DOHH2 (cell line): ENCODE data around the gene WBP1.
"Not testable (repeated sequence)": the region's sequence is repeated elsewhere in the genome, so short reads cannot be mapped to it uniquely, and the experiment has no call there.

Experiments used
- H3F3A ChIP-seq: fragments of 200-600 bp; sonication (generic), shearing (Covaris generic); 2 replicates; pipeline ENCODE4 v1.6.0; 2016; ENCODE audit warnings: antibody characterized with exemption, mild to moderate bottlenecking; ENCODE audit not compliant: control insufficient read depth, insufficient read depth
- H3K27ac ChIP-seq: fragments of 200-600 bp; sonication (generic); 2 replicates; pipeline ENCODE4 v1.5.1; 2014; ENCODE audit warnings: low read depth, mild to moderate bottlenecking, low read length, moderate library complexity
- H3K27me3 ChIP-seq: fragments of 200-600 bp; sonication (generic); 2 replicates; pipeline ENCODE4 v1.6.1; 2014; ENCODE audit warnings: mild to moderate bottlenecking, low read length, mixed read lengths; ENCODE audit not compliant: control insufficient read depth
- H3K36me3 ChIP-seq: fragments of 200-600 bp; sonication (generic); 2 replicates; pipeline ENCODE4 v1.6.1; 2014; ENCODE audit warnings: mild to moderate bottlenecking, low read length, moderate library complexity, mixed read lengths; ENCODE audit not compliant: control insufficient read depth
- H3K4me1 ChIP-seq: fragments of 200-600 bp; sonication (generic); 2 replicates; pipeline ENCODE4 v1.6.1; 2014; ENCODE audit warnings: mild to moderate bottlenecking, low read length, mixed read lengths; ENCODE audit not compliant: control insufficient read depth
- H3K4me2 ChIP-seq: fragments of 200-600 bp; sonication (generic); 2 replicates; pipeline ENCODE4 v1.6.0; 2014; ENCODE audit warnings: mild to moderate bottlenecking, low read length, moderate library complexity
- H3K4me3 ChIP-seq: fragments of 200-600 bp; sonication (generic); 2 replicates; pipeline ENCODE4 v1.5.1; 2014; ENCODE audit warnings: mild to moderate bottlenecking, low read length, mixed read lengths
- H3K79me2 ChIP-seq: fragments of 200-600 bp; sonication (generic); 2 replicates; pipeline ENCODE4 v1.6.1; 2014; ENCODE audit warnings: mild to moderate bottlenecking, low read length, mixed read lengths; ENCODE audit not compliant: control insufficient read depth
- H3K9me2 ChIP-seq: fragments of 200-600 bp; sonication (generic); replicated peaks from 2 replicates; pipeline ENCODE4 v1.6.1; 2014; ENCODE audit warnings: mild to moderate bottlenecking, low read length, mixed read lengths; ENCODE audit not compliant: control insufficient read depth
- H3K9me3 ChIP-seq: fragments of 200-600 bp; sonication (generic); 2 replicates; pipeline ENCODE4 v1.6.1; 2014; ENCODE audit warnings: antibody characterized with exemption, low read length, mixed read lengths; ENCODE audit not compliant: control insufficient read depth, insufficient read depth
- H4K20me1 ChIP-seq: fragments of 200-600 bp; sonication (generic); 2 replicates; pipeline ENCODE4 v1.6.0; 2014; ENCODE audit warnings: low read depth, mild to moderate bottlenecking, antibody characterized with exemption, low read length, moderate library complexity; ENCODE audit not compliant: control insufficient read depth, insufficient read depth
- EZH2phosphoT487 ChIP-seq: fragments of 200-600 bp; sonication (generic); IDR thresholded peaks from 2 replicates; pipeline ENCODE4 v1.6.1; 2017; ENCODE audit warnings: borderline replicate concordance, mild to moderate bottlenecking, antibody characterized with exemption, low read length, moderate library complexity, mixed read lengths
- TF ChIP-seq, protein P1 (sequence below): fragments of 200-600 bp; sonication (generic); IDR thresholded peaks from one replicate; pipeline ENCODE4 v1.5.1; 2014; ENCODE audit warnings: antibody characterized with exemption, mild to moderate bottlenecking, low read depth, low read length; ENCODE audit not compliant: poor library complexity, severe bottlenecking

The WBP1 gene

DNA sequence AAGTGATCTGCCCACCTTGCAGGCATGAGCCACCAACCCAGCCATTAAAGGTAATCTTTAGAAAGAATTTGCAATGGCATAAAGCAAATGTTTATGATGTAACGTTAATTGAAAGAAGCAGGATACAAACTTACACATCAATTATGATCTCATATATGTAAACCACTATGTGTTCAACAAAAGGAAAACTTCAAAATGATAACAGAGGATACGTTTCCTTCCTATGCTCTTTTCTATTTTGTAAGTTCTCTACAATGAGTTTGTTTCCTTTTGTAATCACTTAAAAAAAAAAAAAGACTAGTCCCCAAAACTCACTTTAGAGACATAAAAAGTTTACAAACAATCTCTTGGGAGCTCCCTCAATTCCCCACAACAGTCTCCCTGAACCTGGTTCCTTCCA lies 38.2 kb upstream of the WBP1 start:
- H3F3A ChIP-seq, result 0 out of 2 replicates have a peak, but pooled peaks cover 4% of the 10 kb centered on the region
- TF ChIP-seq, protein P1, sequence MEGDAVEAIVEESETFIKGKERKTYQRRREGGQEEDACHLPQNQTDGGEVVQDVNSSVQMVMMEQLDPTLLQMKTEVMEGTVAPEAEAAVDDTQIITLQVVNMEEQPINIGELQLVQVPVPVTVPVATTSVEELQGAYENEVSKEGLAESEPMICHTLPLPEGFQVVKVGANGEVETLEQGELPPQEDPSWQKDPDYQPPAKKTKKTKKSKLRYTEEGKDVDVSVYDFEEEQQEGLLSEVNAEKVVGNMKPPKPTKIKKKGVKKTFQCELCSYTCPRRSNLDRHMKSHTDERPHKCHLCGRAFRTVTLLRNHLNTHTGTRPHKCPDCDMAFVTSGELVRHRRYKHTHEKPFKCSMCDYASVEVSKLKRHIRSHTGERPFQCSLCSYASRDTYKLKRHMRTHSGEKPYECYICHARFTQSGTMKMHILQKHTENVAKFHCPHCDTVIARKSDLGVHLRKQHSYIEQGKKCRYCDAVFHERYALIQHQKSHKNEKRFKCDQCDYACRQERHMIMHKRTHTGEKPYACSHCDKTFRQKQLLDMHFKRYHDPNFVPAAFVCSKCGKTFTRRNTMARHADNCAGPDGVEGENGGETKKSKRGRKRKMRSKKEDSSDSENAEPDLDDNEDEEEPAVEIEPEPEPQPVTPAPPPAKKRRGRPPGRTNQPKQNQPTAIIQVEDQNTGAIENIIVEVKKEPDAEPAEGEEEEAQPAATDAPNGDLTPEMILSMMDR, result no peak
- no peak for TF ChIP-seq EZH2phosphoT487

DNA sequence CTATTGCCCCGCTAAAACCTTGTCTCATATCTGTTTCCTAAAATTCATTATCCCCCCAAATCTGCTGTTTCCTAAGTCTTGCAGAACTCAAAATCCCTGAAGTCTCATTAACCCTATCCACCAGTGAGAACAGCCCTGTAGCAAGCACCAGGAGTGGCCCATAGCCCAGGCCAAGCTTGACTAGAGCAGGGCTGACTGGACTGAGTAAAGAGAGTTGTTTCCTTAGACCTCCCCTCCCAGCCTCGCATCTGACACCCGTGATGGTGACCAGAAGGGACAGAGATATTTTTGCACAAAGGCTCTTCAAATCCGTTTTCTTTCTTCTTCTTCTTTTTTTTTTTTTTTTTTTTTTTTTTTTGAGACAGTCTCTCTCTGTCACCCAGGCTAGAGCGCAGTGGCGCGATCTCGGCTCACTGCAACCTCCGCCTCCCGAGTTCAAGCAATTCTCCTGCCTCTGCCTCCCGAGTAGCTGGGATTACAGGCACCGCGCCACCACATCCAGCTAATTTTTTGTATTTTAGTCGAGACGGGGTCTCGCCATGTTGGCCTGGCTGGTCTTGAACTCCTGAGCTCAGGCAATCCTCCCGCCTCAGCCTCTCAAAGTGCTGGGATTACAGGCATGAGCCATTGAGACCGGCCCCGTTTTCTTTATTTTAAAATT lies 37.7 kb upstream of the WBP1 start:
- H4K20me1 ChIP-seq, H3F3A ChIP-seq, H3K9me3 ChIP-seq, H3K9me2 ChIP-seq, H3K27me3 ChIP-seq: not testable (repeated sequence)
- Histone ChIP-seq H3K27ac (peak overlapping the region; percentile 63; the same call in 1 of the 2 replicates), H3K79me2 (peaks cover 13% of the 10 kb centered on the region), H3K4me2 (peak overlapping the region; percentile 100), H3K4me3 (peak overlapping the region; percentile 98), H3K36me3 (peaks cover 23% of the 10 kb centered on the region), H3K4me1 (peaks cover 50% of the 10 kb centered on the region)

More for the DNA sequence above, 38.2 kb upstream of the WBP1 start:
- Histone ChIP-seq H3K79me2 (peaks cover 13% of the 10 kb centered on the region), H4K20me1 (no peaks in the 10 kb centered on the region), H3K36me3 (peaks cover 17% of the 10 kb centered on the region), H3K27me3 (peaks cover 12% of the 10 kb centered on the region), H3K4me3 (peak overlapping the region; percentile 98), H3K4me1 (peaks cover 55% of the 10 kb centered on the region), H3K4me2 (peak overlapping the region; percentile 100), H3K9me2 (no peaks in the 10 kb centered on the region), H3K9me3 (no peaks in the 10 kb centered on the region), H3K27ac (no peak overlapping the region)

DNA sequence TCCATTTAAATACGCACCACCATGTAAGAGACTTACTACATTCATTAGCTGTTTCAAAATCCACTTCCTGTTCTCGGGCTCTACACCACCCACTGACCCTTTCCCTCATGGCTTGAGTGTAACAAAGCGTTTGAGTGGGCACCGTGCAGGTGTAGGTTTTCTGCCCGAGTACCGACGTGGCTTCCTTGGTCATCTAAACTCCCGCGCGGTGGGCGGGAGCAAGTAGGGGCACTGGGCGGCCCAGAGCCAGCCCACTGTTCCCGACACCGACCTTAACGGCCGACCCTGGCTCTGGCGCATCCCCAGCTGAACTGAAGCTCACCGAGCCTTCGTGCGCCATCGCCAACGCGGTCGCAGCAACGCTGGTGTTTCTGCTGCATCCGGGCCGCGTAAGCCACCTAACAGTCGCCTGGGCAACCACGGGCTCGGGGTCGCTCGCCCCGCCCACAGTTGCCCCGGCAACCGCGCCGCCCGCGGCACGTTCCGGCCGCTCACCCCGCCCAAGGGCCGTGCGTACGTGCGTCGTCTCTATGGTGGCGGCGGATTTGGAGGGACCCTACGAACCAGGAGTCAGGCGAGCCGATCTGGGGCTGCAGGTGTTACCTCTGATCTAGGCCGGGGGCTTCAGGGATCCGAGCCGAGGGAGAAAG lies 36.9 kb upstream of the WBP1 start, which contains the start of the genes C2orf81 and WDR54:
C2orf81 (minus strand) TSS at position 399 of the 650 bp plus-strand sequence; CDS start at position 340, 59 bp downstream.
WDR54 (plus strand) TSS at position 510 of the 650 bp plus-strand sequence. CDS start 424 bp downstream, outside the sequence.
- no peaks in the 10 kb centered on the region for H3K9me3 ChIP-seq
- no peaks in the 10 kb centered on the region for H3K27me3 ChIP-seq
- H3K4me1 ChIP-seq, result peaks cover 43% of the 10 kb centered on the region
- H3K9me2 ChIP-seq, result no peaks in the 10 kb centered on the region
- no peak for TF ChIP-seq EZH2phosphoT487
- TF ChIP-seq, protein P1, result no peak
- peak within 1 kb of the TSS; percentile 98 for H3K4me3 ChIP-seq
- peak within 1 kb of the TSS; percentile 63 for H3K27ac ChIP-seq
- H3K4me2 ChIP-seq, result peak within 1 kb of the TSS; percentile 100
- H3F3A ChIP-seq, result peaks cover 3% of the 10 kb centered on the region; the same call in 1 of the 2 replicates
- H3K79me2 ChIP-seq, result peaks cover 13% of the 10 kb centered on the region
- H4K20me1 ChIP-seq, result no peaks in the 10 kb centered on the region
- peaks cover 28% of the 10 kb centered on the region for H3K36me3 ChIP-seq
